Liver (tissue), 9 donors: Measurements from ENCODE around the gene PCP4L1. TPM values are rescaled to one million over a fixed set of nuclear protein-coding genes. Genes with fewer than 3 reads are reported as not detected.

ENCODE experiments used
- DNase-seq: peaks from one replicate; pipeline ENCODE4 v3.0.0-alpha.2; 2017; ENCODE audit warnings: low spot score
- H3K27ac ChIP-seq, 2 donors: one replicate each; pipeline ENCODE4 v1.7.0; 2013; ENCODE audit warnings: inconsistent platforms in 2 of 2, low read length in 2 of 2, control low read depth in 1 of 2, low read depth in 1 of 2, mild to moderate bottlenecking in 1 of 2
- H3K27me3 ChIP-seq, 4 donors: one replicate each; pipeline versions ENCODE4 v1.6.1 to v1.7.0; 2013; ENCODE audit warnings: low read length in 3 of 4, inconsistent platforms in 1 of 4, mild to moderate bottlenecking in 1 of 4, moderate library complexity in 1 of 4; ENCODE audit not compliant: control insufficient read depth in 4 of 4, insufficient read depth in 4 of 4
- H3K36me3 ChIP-seq, 4 donors: one replicate each; pipeline versions ENCODE4 v1.6.1 to v1.7.0; 2013; ENCODE audit warnings: low read length in 3 of 4, mild to moderate bottlenecking in 3 of 4, low read depth in 1 of 4, moderate library complexity in 1 of 4; ENCODE audit not compliant: control insufficient read depth in 4 of 4, insufficient read depth in 3 of 4
- H3K4me1 ChIP-seq, 4 donors: one replicate each; pipeline versions ENCODE4 v1.6.1 to v1.7.0; 2013; ENCODE audit warnings: low read length in 3 of 4, mild to moderate bottlenecking in 3 of 4, moderate library complexity in 1 of 4; ENCODE audit not compliant: control insufficient read depth in 4 of 4, insufficient read depth in 4 of 4
- H3K4me3 ChIP-seq, 3 donors: one replicate each; pipeline versions ENCODE4 v1.6.1 to v1.7.0; 2013; ENCODE audit warnings: low read length in 3 of 3, control low read depth in 1 of 3, low read depth in 1 of 3, mild to moderate bottlenecking in 1 of 3
- H3K9ac ChIP-seq, 2 donors: one replicate each; pipeline ENCODE4 v1.7.0; 2013; ENCODE audit warnings: low read length in 2 of 2, mild to moderate bottlenecking in 2 of 2, moderate library complexity in 2 of 2, control low read depth in 1 of 2, low read depth in 1 of 2
- H3K9me3 ChIP-seq, 4 donors: one replicate each; pipeline versions ENCODE4 v1.6.1 to v1.7.0; 2013; ENCODE audit warnings: low read length in 3 of 4; ENCODE audit not compliant: control insufficient read depth in 4 of 4
- CTCF ChIP-seq: fragments of 150-350 bp; IDR thresholded peaks from 2 replicates; pipeline ENCODE4 v1.5.1; 2017; ENCODE audit warnings: improper control_type of control experiment, low read depth, low read length; ENCODE audit not compliant: missing input control
- EGR1 ChIP-seq, 2 donors: IDR thresholded peaks; 2 replicates each; pipeline ENCODE4 v1.6.1; 2016 to 2018; ENCODE audit warnings: antibody characterized with exemption in 2 of 2, low read depth in 2 of 2
- FOXA1 ChIP-seq: IDR thresholded peaks from 2 replicates; pipeline ENCODE4 v1.6.1; 2016; ENCODE audit warnings: antibody characterized with exemption
- FOXA2 ChIP-seq: IDR thresholded peaks from 2 replicates; pipeline ENCODE4 v1.6.1; 2016; ENCODE audit warnings: antibody characterized with exemption
- GABPA ChIP-seq, 2 donors: IDR thresholded peaks in 1 of 2; conservative IDR thresholded peaks in 1 of 2; 2 replicates each; pipeline ENCODE4 v1.6.1; 2016; ENCODE audit warnings: antibody characterized with exemption in 2 of 2, mild to moderate bottlenecking in 1 of 2, moderate library complexity in 1 of 2
- HNF4A ChIP-seq, 2 donors: conservative IDR thresholded peaks; 2 replicates each; pipeline ENCODE4 v1.6.1; 2016; ENCODE audit warnings: antibody characterized with exemption in 2 of 2, mild to moderate bottlenecking in 2 of 2
- HNF4G ChIP-seq: IDR thresholded peaks from 2 replicates; pipeline ENCODE4 v1.6.1; 2016; ENCODE audit warnings: antibody characterized with exemption
- JUND ChIP-seq, 2 donors: IDR thresholded peaks; 2 replicates each; pipeline ENCODE4 v1.6.1; 2016; ENCODE audit warnings: antibody characterized with exemption in 2 of 2
- NR2F2 ChIP-seq: IDR thresholded peaks from 2 replicates; pipeline ENCODE4 v1.6.1; 2016; ENCODE audit warnings: antibody characterized with exemption
- RAD21 ChIP-seq, 2 donors: IDR thresholded peaks; 2 replicates each; pipeline ENCODE4 v1.6.1; 2016; ENCODE audit warnings: antibody characterized with exemption in 2 of 2, mild to moderate bottlenecking in 2 of 2
- REST ChIP-seq: IDR thresholded peaks from 2 replicates; pipeline ENCODE4 v1.6.1; 2016; ENCODE audit warnings: antibody characterized with exemption, mild to moderate bottlenecking
- RXRA ChIP-seq, 2 donors: IDR thresholded peaks; 2 replicates each; pipeline ENCODE4 v1.6.1; 2017 to 2018; ENCODE audit warnings: antibody characterized with exemption in 2 of 2, mild to moderate bottlenecking in 1 of 2
- SP1 ChIP-seq: IDR thresholded peaks from 2 replicates; pipeline ENCODE4 v1.6.1; 2018; ENCODE audit warnings: antibody characterized with exemption, mild to moderate bottlenecking
- TAF1 ChIP-seq: conservative IDR thresholded peaks from 2 replicates; pipeline ENCODE4 v1.6.1; 2016; ENCODE audit warnings: antibody characterized with exemption, mild to moderate bottlenecking
- YY1 ChIP-seq: IDR thresholded peaks from 2 replicates; pipeline ENCODE4 v1.6.1; 2016; ENCODE audit warnings: antibody characterized with exemption, mild to moderate bottlenecking
- WGBS: extraction: QIAGEN DNeasy Blood & Tissue Kit; methylation state at CpG from one replicate; pipeline ENCODE4 v1.1.7; 2013; 5-methylcytosine and 5-hydroxymethylcytosine counted together
- polyA plus RNA-seq, 2 donors: library from polyadenylated mRNA; stranded (reverse) in 1 of 2; unstranded in 1 of 2; fragments of 200-250 nt in 1 of 2; fragments of >200 nt in 1 of 2; fragmentation: Nextera tagmentation in 1 of 2; extraction: Ambion mirVana in 1 of 2; gene quantifications; one replicate each; pipeline versions ENCODE4 v1.2.1 to v1.2.3, GENCODE V29; 2013 to 2015
- total RNA-seq, 2 donors: library from RNA; depleted of rRNA; stranded (reverse); fragments of >200 nt; gene quantifications; one replicate each; pipeline ENCODE4 v1.2.3, GENCODE V29; 2014
- TF ChIP-seq, protein P1 (sequence below): IDR thresholded peaks from 2 replicates; pipeline ENCODE4 v1.6.1; 2016; ENCODE audit warnings: antibody characterized with exemption
- TF ChIP-seq, protein P2 (sequence below): IDR thresholded peaks from 2 replicates; pipeline ENCODE4 v1.6.1; 2016; ENCODE audit warnings: antibody characterized with exemption
- donor health status: healthy.
- donor health status: healthy.
- donor health status: healthy.
- donor health status: healthy.
- donor health status: healthy.

Gene PCP4L1
- total and polyA plus RNA-seq, 4 donors, result 1.1 to 8.7 (median 5.0) TPM

DNA sequence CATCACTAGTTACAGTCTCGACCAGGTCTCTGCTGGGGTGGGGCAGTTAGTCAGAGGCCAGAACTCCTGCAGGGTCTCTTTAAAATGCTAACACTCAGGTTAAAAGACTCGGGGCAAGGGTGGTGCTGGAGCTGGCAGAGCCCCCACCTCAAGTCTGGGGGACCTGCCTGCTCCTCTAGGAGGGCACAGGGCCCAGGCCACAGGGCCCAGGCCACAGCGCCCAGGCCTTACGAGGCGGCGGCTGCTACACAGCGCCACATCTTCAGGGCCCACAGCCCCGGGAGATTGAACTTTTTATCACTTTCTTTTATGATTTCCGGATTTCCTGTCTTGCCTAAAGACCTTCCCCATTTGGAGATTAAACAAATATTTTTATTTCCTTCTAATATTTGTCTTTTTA is 40.8 kb downstream of the PCP4L1 start:
- peaks cover 0 to 2% (median 0%) of the 10 kb centered on the region in 4 donors for H3K36me3 ChIP-seq
- WGBS, result 72% methylated on average over 9 of the region's 9 CpGs
- no peak overlapping the region for H3K4me3 ChIP-seq
- no peak for DNase-seq
- H3K27ac ChIP-seq, result no peak overlapping the region
- peaks cover 0 to 2% (median under 1%) of the 10 kb centered on the region in 4 donors for H3K4me1 ChIP-seq
- no peak for TF ChIP-seq EGR1 (IDR thresholded peaks at IDR 0.05; ENCODE audit: low read depth in 2 of 2)
- no peak for TF ChIP-seq GABPA (IDR thresholded peaks at IDR 0.05 in 1 of 2, conservative IDR thresholded peaks at IDR 0.05 in 1 of 2)
- TF ChIP-seq TAF1, result no peak
- no peak for TF ChIP-seq YY1
- no peak for TF ChIP-seq HNF4G
- TF ChIP-seq FOXA2, result no peak
- no peak overlapping the region for H3K9ac ChIP-seq
- H3K9me3 ChIP-seq, result no peaks in the 10 kb centered on the region
- no peaks in the 10 kb centered on the region for H3K27me3 ChIP-seq

DNA sequence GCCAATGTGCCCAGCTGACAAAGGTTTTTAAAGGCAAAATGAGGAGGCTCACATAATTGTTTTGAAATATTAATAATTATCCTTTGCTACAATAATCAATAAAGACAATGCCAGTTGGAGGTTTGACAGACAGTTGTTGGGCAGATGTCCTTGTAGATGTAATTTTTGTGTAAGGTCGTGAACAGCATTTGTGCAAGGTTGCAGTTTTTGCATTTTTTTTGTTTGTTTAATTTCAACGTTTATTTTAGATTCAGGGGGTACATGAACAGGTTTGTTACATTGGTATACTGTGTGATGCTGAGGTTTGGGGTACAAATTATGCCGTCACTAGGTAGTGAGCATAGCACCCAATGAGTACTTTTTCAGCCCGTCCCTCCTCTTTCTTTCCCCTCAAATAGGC is 41.9 kb downstream of the PCP4L1 start:
- no peak overlapping the region for H3K9ac ChIP-seq
- H3K9me3 ChIP-seq, result no peaks in the 10 kb centered on the region
- no peak overlapping the region for H3K27ac ChIP-seq
- H3K27me3 ChIP-seq, result no peaks in the 10 kb centered on the region
- H3K36me3 ChIP-seq, result peaks cover 0 to 2% (median 0%) of the 10 kb centered on the region in 4 donors
- WGBS, result 88% methylated on average over 4 of the region's 4 CpGs
- peaks cover 6 to 12% (median 9%) of the 10 kb centered on the region in 4 donors for H3K4me1 ChIP-seq
- no peak for DNase-seq
- TF ChIP-seq JUND (IDR thresholded peaks at IDR 0.05) (no peak), CTCF (no peak), SP1 (no peak), YY1 (no peak), REST (no peak), HNF4A (conservative IDR thresholded peaks at IDR 0.05) (no peak), FOXA1 (no peak), NR2F2 (no peak), RAD21 (IDR thresholded peaks at IDR 0.05) (no peak), RXRA (IDR thresholded peaks at IDR 0.05) (no peak), HNF4G (no peak)
- TF ChIP-seq, protein P1, sequence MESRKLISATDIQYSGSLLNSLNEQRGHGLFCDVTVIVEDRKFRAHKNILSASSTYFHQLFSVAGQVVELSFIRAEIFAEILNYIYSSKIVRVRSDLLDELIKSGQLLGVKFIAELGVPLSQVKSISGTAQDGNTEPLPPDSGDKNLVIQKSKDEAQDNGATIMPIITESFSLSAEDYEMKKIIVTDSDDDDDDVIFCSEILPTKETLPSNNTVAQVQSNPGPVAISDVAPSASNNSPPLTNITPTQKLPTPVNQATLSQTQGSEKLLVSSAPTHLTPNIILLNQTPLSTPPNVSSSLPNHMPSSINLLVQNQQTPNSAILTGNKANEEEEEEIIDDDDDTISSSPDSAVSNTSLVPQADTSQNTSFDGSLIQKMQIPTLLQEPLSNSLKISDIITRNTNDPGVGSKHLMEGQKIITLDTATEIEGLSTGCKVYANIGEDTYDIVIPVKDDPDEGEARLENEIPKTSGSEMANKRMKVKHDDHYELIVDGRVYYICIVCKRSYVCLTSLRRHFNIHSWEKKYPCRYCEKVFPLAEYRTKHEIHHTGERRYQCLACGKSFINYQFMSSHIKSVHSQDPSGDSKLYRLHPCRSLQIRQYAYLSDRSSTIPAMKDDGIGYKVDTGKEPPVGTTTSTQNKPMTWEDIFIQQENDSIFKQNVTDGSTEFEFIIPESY, result no peak
- TF ChIP-seq, protein P2, sequence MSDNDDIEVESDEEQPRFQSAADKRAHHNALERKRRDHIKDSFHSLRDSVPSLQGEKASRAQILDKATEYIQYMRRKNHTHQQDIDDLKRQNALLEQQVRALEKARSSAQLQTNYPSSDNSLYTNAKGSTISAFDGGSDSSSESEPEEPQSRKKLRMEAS, result no peak
- H3K4me3 ChIP-seq, result no peak overlapping the region
